ENCODE data around the gene RAB42. TPM values are rescaled to one million over a fixed set of nuclear protein-coding genes. Genes with fewer than 3 reads are reported as not detected.

The RAB42 gene
- total and polyA plus RNA-seq, 4 donors = 0.35 to 5.9 (median 1.0) TPM

- no peak for TF ChIP-seq REST (IDR thresholded peaks at IDR 0.05)
Observed at GRCh38 chr1:28564310-28564709, 27.8 kb upstream of the RAB42 start (continued).

- H3K9me3 ChIP-seq (ENCODE audit: control insufficient read depth in 4 of 4, low read length in 3 of 4) = no peaks in the 10 kb centered on the region
- H3K4me1 ChIP-seq (ENCODE audit: control insufficient read depth in 4 of 4, insufficient read depth in 4 of 4, low read length in 3 of 4) = no peaks in the 10 kb centered on the region
- H3K4me3 ChIP-seq (ENCODE audit: low read depth in 1 of 3, low read length in 3 of 3) = no peak overlapping the region
- TF ChIP-seq CTCF (IDR thresholded peaks at IDR 0.05; ENCODE audit: low read depth, low read length, missing input control) = no peak
- no peak for TF ChIP-seq HNF4A (conservative IDR thresholded peaks at IDR 0.05)
- no peak for TF ChIP-seq FOXA2 (IDR thresholded peaks at IDR 0.05)
- no peak for TF ChIP-seq REST (IDR thresholded peaks at IDR 0.05)
- no peak for TF ChIP-seq ATF3 (IDR thresholded peaks at IDR 0.05)
- TF ChIP-seq RXRA (IDR thresholded peaks at IDR 0.05) = no peak
- no peak for TF ChIP-seq JUND (IDR thresholded peaks at IDR 0.05)
- no peak for TF ChIP-seq HNF4G (IDR thresholded peaks at IDR 0.05)
- TF ChIP-seq ZBTB33 (IDR thresholded peaks at IDR 0.05) = no peak
- TF ChIP-seq FOXA1 (IDR thresholded peaks at IDR 0.05) = no peak
- TF ChIP-seq EGR1 (IDR thresholded peaks at IDR 0.05; ENCODE audit: low read depth in 2 of 2) = no peak
- no peak for TF ChIP-seq YY1 (IDR thresholded peaks at IDR 0.05)
- TF ChIP-seq NR2F2 (IDR thresholded peaks at IDR 0.05) = no peak
- no peak for TF ChIP-seq GABPA (IDR thresholded peaks at IDR 0.05 in 1 of 2, conservative IDR thresholded peaks at IDR 0.05 in 1 of 2)
- WGBS = 98% methylated on average over 7 of the region's 7 CpGs
- H3K9ac ChIP-seq (ENCODE audit: low read depth in 1 of 2, low read length in 2 of 2) = no peak overlapping the region
- H3K27me3 ChIP-seq (ENCODE audit: control insufficient read depth in 4 of 4, insufficient read depth in 4 of 4, low read length in 3 of 4) = no peaks in the 10 kb centered on the region
- DNase-seq (ENCODE audit: low spot score) = no peak
- peaks cover 20 to 47% (median 31%) of the 10 kb centered on the region in 4 donors for H3K36me3 ChIP-seq (ENCODE audit: control insufficient read depth in 4 of 4, insufficient read depth in 3 of 4, low read depth in 1 of 4, low read length in 3 of 4)
- H3K27ac ChIP-seq (ENCODE audit: low read depth in 1 of 2, low read length in 2 of 2) = no peak overlapping the region
Observed at GRCh38 chr1:28565040-28565439, 27.0 kb upstream of the RAB42 start.

Measured in liver (tissue), 9 donors.